ENCODE data around the gene MCEMP1.

DNA sequence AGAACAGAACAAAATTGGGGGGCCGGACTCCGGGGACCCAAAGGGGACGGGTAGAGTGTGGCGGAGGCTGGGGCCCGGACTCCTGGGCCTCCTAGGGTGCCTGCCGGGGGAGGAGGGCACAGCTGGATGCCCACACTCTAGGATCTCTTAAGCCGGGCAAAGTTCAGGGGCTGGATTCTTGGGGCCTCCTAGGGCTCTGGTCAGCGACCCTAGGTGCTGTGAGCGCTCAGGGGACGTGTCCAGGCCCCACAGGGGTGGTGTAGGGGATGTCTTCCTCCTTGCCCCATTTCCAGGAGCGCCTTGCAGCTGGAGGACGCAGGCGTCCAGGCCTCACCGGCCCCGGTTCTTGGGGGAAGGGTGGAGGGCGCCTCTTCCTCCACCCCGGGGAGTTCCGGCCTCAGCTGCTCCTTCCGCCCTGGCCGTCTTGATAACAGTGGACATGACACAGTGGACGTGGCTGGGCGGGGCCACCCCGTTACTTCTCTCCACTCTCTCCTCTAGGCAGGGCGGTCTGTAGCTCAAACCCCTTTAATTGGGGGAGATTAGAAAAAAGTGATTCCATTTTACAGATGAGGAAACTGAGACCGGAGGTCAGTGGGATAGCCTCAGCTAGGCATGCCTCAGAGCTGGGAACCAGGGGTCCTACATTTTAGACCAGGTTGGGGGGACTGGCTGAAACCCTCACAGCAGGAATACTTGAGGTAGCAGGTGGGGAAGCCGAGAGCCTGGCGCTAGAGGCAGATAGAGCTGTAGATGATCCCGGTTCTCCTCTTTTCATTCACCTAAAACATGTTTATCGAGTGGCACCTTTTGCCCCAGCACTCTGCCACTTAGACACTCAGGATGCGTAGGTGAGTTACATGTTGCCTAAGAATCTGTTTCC, 39.3 kb upstream of the MCEMP1 start:
- TF ChIP-seq, protein P1, sequence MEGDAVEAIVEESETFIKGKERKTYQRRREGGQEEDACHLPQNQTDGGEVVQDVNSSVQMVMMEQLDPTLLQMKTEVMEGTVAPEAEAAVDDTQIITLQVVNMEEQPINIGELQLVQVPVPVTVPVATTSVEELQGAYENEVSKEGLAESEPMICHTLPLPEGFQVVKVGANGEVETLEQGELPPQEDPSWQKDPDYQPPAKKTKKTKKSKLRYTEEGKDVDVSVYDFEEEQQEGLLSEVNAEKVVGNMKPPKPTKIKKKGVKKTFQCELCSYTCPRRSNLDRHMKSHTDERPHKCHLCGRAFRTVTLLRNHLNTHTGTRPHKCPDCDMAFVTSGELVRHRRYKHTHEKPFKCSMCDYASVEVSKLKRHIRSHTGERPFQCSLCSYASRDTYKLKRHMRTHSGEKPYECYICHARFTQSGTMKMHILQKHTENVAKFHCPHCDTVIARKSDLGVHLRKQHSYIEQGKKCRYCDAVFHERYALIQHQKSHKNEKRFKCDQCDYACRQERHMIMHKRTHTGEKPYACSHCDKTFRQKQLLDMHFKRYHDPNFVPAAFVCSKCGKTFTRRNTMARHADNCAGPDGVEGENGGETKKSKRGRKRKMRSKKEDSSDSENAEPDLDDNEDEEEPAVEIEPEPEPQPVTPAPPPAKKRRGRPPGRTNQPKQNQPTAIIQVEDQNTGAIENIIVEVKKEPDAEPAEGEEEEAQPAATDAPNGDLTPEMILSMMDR (IDR thresholded peaks at IDR 0.05) = no peak
- no peak for TF ChIP-seq POLR2A (IDR thresholded peaks at IDR 0.05)
